Gastroesophageal sphincter (tissue), 3 donors: ENCODE data around the gene AKTIP.

Source experiments
- EP300 ChIP-seq: sonication (generic); formaldehyde crosslinking; IDR thresholded peaks from one replicate; pipeline ENCODE4 v1.6.1; 2017; ENCODE audit warnings: antibody characterized with exemption, mild to moderate bottlenecking
- POLR2A ChIP-seq, 2 donors: fragments of 450-650 bp; IDR thresholded peaks; one replicate each; pipeline ENCODE4 v1.6.1; 2017; ENCODE audit warnings: antibody characterized with exemption in 2 of 2, mild to moderate bottlenecking in 2 of 2, moderate library complexity in 1 of 2
- POLR2AphosphoS5 ChIP-seq: sonication (generic); formaldehyde crosslinking; IDR thresholded peaks from one replicate; pipeline ENCODE4 v1.6.1; 2017; ENCODE audit warnings: antibody characterized with exemption
- TF ChIP-seq, protein P1 (sequence below), 4 experiments: fragments of 200-600 bp in 2 of 4; fragments of 450-650 bp in 2 of 4; sonication (generic) in 1 of 4; IDR thresholded peaks; one replicate each; pipeline ENCODE4 v1.5.1; 2017 to 2019; ENCODE audit warnings: antibody characterized with exemption in 4 of 4, mild to moderate bottlenecking in 2 of 4, moderate library complexity in 2 of 4

DNA sequence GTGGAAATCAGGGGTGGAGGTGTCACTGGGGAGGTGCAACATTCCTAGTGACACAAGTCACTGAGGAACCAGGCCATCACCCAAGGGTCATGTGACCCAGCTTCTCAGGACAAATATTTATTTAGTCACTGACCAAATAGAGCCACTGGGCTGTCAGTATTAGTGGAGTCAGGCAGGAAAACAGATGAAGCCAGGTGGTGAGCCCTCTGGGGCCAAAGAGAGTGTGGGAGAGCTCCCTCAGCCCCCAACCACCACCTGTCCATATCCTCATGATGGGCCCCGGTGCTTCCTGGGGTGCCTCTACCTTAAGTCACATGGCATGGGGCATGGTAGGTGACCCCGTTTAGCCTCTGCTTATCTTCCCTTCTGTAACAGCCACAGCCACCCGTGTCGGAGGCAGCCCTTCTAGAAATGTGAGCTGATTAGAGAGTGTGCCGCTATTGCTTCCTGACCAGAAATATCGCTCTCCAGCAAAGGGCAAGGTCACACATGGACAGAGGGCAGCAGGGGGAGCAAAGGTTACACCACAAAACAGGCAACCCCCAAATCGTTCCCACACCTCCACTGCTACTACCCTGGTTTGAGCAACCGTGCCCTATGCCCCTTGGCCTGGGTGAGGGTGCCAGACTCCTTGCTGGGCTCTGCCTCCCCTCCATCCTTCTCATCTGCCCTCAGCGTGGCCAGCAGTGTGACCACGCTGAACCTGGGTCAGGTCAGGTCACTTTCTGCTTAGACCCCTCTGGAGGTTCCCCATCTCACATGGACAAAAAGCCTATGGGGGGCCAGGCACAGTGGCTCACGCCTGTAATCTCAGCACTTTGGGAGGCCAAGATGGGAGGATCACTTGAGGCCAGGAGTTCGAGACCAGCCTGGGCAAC is 8.6 kb upstream of the AKTIP start:
- TF ChIP-seq, protein P1, sequence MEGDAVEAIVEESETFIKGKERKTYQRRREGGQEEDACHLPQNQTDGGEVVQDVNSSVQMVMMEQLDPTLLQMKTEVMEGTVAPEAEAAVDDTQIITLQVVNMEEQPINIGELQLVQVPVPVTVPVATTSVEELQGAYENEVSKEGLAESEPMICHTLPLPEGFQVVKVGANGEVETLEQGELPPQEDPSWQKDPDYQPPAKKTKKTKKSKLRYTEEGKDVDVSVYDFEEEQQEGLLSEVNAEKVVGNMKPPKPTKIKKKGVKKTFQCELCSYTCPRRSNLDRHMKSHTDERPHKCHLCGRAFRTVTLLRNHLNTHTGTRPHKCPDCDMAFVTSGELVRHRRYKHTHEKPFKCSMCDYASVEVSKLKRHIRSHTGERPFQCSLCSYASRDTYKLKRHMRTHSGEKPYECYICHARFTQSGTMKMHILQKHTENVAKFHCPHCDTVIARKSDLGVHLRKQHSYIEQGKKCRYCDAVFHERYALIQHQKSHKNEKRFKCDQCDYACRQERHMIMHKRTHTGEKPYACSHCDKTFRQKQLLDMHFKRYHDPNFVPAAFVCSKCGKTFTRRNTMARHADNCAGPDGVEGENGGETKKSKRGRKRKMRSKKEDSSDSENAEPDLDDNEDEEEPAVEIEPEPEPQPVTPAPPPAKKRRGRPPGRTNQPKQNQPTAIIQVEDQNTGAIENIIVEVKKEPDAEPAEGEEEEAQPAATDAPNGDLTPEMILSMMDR (IDR thresholded peaks at IDR 0.05), result no peak
- TF ChIP-seq POLR2A (IDR thresholded peaks at IDR 0.05) (no peak), POLR2AphosphoS5 (no peak), EP300 (no peak)
